ENCODE results near the gene RAB40B. TPM values are rescaled to one million over a fixed set of nuclear protein-coding genes. Genes with fewer than 3 reads are reported as not detected.

Gene RAB40B
- total and polyA plus RNA-seq, 2 of the 13 experiments (the other 11 are each of a cell fraction or from before 2014, with no cell fraction given), result 6.2 to 6.5 TPM

DNA sequence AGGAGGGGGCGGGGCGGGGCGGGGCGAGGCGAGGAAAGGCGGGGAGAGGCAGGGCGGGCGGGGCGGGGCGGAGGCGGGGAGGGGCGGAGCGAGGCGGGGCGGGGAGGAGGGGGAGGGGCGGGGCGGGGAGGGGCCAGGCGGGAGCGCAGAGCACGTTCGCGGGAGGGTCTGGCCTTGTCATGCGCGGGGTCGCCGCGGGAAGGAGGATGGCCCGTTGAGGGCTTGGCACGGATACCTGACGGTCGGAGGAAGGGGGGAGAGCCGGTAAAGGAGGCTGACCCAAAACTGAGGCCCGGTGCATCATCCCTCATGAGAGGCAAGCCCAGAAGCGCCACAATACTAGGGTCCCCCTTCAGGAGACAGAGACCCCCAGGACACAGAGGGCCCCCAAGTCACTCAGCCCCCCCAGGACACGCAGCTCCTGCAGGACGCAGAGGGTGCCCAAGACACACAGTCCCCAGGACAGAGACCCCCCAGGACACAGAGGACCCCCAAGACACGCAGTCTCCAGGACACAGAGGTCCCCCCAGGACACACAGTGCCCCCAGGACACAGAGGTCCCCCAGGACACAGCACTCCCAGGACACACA, 49.7 kb downstream of the RAB40B start (continued):
- TF ChIP-seq GLI4 (CRISPR knock-in tag; IDR thresholded peaks at IDR 0.05; ENCODE audit: borderline replicate concordance) (0 out of 2 replicates have a peak, but pooled peaks have one; percentile 9), HCFC1 (IDR thresholded peaks at IDR 0.05; ENCODE audit: low read depth, low read length) (no peak), MZF1 (CRISPR knock-in tag; IDR thresholded peaks at IDR 0.05; ENCODE audit: borderline replicate concordance) (0 out of 2 replicates have a peak, but pooled peaks have one; percentile 25), SOX5 (CRISPR knock-in tag; IDR thresholded peaks at IDR 0.05; ENCODE audit: borderline replicate concordance) (no peak), NRL (CRISPR knock-in tag; IDR thresholded peaks at IDR 0.05; ENCODE audit: borderline replicate concordance) (0 out of 2 replicates have a peak, but pooled peaks have one; percentile 45), ZNF564 (CRISPR knock-in tag; IDR thresholded peaks at IDR 0.05) (peak; percentile 24; the same call in 1 of the 2 replicates), PCBP1 (IDR thresholded peaks at IDR 0.05; ENCODE audit: borderline replicate concordance, low read depth, low read length) (peak; percentile 98)
- TF ChIP-seq, protein P1, sequence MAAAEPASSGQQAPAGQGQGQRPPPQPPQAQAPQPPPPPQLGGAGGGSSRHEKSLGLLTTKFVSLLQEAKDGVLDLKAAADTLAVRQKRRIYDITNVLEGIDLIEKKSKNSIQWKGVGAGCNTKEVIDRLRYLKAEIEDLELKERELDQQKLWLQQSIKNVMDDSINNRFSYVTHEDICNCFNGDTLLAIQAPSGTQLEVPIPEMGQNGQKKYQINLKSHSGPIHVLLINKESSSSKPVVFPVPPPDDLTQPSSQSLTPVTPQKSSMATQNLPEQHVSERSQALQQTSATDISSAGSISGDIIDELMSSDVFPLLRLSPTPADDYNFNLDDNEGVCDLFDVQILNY (CRISPR knock-in tag; conservative IDR thresholded peaks at IDR 0.05), result no peak
- TF ChIP-seq, protein P2, sequence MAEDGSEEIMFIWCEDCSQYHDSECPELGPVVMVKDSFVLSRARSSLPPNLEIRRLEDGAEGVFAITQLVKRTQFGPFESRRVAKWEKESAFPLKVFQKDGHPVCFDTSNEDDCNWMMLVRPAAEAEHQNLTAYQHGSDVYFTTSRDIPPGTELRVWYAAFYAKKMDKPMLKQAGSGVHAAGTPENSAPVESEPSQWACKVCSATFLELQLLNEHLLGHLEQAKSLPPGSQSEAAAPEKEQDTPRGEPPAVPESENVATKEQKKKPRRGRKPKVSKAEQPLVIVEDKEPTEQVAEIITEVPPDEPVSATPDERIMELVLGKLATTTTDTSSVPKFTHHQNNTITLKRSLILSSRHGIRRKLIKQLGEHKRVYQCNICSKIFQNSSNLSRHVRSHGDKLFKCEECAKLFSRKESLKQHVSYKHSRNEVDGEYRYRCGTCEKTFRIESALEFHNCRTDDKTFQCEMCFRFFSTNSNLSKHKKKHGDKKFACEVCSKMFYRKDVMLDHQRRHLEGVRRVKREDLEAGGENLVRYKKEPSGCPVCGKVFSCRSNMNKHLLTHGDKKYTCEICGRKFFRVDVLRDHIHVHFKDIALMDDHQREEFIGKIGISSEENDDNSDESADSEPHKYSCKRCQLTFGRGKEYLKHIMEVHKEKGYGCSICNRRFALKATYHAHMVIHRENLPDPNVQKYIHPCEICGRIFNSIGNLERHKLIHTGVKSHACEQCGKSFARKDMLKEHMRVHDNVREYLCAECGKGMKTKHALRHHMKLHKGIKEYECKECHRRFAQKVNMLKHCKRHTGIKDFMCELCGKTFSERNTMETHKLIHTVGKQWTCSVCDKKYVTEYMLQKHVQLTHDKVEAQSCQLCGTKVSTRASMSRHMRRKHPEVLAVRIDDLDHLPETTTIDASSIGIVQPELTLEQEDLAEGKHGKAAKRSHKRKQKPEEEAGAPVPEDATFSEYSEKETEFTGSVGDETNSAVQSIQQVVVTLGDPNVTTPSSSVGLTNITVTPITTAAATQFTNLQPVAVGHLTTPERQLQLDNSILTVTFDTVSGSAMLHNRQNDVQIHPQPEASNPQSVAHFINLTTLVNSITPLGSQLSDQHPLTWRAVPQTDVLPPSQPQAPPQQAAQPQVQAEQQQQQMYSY (CRISPR knock-in tag; IDR thresholded peaks at IDR 0.05), result no peak
- TF ChIP-seq, protein P3, sequence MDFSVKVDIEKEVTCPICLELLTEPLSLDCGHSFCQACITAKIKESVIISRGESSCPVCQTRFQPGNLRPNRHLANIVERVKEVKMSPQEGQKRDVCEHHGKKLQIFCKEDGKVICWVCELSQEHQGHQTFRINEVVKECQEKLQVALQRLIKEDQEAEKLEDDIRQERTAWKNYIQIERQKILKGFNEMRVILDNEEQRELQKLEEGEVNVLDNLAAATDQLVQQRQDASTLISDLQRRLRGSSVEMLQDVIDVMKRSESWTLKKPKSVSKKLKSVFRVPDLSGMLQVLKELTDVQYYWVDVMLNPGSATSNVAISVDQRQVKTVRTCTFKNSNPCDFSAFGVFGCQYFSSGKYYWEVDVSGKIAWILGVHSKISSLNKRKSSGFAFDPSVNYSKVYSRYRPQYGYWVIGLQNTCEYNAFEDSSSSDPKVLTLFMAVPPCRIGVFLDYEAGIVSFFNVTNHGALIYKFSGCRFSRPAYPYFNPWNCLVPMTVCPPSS (IDR thresholded peaks at IDR 0.05), result no peak
- TF ChIP-seq, protein P4, sequence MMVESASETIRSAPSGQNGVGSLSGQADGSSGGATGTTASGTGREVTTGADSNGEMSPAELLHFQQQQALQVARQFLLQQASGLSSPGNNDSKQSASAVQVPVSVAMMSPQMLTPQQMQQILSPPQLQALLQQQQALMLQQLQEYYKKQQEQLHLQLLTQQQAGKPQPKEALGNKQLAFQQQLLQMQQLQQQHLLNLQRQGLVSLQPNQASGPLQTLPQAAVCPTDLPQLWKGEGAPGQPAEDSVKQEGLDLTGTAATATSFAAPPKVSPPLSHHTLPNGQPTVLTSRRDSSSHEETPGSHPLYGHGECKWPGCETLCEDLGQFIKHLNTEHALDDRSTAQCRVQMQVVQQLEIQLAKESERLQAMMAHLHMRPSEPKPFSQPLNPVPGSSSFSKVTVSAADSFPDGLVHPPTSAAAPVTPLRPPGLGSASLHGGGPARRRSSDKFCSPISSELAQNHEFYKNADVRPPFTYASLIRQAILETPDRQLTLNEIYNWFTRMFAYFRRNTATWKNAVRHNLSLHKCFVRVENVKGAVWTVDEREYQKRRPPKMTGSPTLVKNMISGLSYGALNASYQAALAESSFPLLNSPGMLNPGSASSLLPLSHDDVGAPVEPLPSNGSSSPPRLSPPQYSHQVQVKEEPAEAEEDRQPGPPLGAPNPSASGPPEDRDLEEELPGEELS (CRISPR knock-in tag; IDR thresholded peaks at IDR 0.05), result no peak
